ENCODE results near the gene MED20. TPM values are rescaled to one million over a fixed set of nuclear protein-coding genes. Genes with fewer than 3 reads are reported as not detected.

MED20 gene
- total RNA-seq, 1 donor from 2014 or later = 24.1 TPM

DNA sequence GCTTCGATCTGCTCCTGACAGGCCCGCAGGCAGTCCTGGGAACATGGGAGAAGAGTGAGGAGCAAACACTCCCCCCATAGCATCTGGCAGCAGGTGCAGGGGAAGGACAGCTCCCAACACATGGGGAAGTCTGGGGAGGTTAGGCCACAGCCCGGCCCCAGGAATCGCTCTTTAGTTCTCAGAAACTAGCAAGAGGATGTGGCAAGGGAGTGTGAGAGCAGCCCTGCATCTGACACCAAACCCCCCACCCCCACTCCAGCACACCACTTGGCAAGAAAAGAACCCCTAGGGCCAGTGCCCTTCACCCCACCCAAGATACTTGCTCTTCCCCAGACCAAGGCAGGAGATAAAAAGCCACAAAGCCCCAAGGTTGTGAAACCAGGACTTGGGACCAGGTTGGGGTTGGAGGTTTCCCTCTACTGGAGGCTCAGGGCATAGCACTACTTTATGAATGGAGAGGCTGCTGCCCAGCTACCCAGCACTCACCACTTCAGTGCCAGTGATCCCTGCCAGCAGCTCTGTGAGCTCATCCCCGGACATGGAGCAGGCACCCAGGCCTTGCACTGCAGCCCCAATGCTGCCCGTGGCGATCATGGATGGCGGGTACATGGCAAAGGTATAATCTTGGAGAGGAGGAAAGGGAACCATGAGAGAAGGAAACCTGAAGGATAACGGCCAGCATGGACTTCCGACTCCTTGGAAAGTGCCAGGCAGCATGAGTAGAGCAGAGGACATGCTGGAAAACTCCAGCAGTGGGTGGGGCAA is 15.3 kb upstream of the MED20 start:
- no peaks in the 10 kb centered on the region for H3K27me3 Mint-ChIP-seq (ENCODE audit: low read depth)

DNA sequence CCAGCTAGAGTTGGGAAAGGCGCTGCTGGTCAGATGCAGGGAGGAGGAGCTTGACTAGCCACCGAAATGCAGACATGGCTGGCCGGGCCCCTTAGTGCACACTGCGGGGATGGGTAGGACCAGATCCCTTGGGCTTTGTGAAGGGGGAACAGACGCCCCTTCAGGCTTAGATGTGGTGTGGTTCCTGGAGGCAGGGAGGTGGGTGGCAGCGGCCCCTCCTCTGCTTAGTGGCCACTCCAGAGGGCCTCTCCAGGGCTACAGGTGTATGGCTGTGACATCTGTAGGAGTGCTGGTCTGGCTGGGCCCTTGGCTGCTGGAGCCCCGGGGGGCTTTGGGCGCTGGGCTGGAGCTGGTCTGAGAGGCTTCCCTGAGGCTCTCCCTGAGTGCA is 14.7 kb upstream of the MED20 start:
- no peaks in the 10 kb centered on the region for H3K27me3 Mint-ChIP-seq (ENCODE audit: low read depth)
- H3K9me3 Mint-ChIP-seq = no peaks in the 10 kb centered on the region
- H3K4me3 Mint-ChIP-seq = no peak overlapping the region
- no peak for DNase-seq (ENCODE audit: low spot score in 2 of 2, unreplicated experiment in 2 of 2)
- peaks cover 21% of the 10 kb centered on the region for H3K36me3 Mint-ChIP-seq
- TF ChIP-seq, protein P1, sequence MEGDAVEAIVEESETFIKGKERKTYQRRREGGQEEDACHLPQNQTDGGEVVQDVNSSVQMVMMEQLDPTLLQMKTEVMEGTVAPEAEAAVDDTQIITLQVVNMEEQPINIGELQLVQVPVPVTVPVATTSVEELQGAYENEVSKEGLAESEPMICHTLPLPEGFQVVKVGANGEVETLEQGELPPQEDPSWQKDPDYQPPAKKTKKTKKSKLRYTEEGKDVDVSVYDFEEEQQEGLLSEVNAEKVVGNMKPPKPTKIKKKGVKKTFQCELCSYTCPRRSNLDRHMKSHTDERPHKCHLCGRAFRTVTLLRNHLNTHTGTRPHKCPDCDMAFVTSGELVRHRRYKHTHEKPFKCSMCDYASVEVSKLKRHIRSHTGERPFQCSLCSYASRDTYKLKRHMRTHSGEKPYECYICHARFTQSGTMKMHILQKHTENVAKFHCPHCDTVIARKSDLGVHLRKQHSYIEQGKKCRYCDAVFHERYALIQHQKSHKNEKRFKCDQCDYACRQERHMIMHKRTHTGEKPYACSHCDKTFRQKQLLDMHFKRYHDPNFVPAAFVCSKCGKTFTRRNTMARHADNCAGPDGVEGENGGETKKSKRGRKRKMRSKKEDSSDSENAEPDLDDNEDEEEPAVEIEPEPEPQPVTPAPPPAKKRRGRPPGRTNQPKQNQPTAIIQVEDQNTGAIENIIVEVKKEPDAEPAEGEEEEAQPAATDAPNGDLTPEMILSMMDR (IDR thresholded peaks at IDR 0.05; ENCODE audit: unreplicated experiment) = no peak
- peaks cover 37% of the 10 kb centered on the region for H3K4me1 Mint-ChIP-seq
- no peak overlapping the region for H3K27ac Mint-ChIP-seq

More for the DNA sequence above, 15.3 kb upstream of the MED20 start:
- H3K27ac Mint-ChIP-seq = no peak overlapping the region
- DNase-seq (ENCODE audit: low spot score in 2 of 2, unreplicated experiment in 2 of 2) = peak in 1 of 2 experiments; percentile 53
- TF ChIP-seq, protein P1 (IDR thresholded peaks at IDR 0.05; ENCODE audit: unreplicated experiment) = peak; percentile 75
- no peaks in the 10 kb centered on the region for H3K9me3 Mint-ChIP-seq
- no peak overlapping the region for H3K4me3 Mint-ChIP-seq
- H3K4me1 Mint-ChIP-seq = peaks cover 37% of the 10 kb centered on the region
- peaks cover 19% of the 10 kb centered on the region for H3K36me3 Mint-ChIP-seq

DNA sequence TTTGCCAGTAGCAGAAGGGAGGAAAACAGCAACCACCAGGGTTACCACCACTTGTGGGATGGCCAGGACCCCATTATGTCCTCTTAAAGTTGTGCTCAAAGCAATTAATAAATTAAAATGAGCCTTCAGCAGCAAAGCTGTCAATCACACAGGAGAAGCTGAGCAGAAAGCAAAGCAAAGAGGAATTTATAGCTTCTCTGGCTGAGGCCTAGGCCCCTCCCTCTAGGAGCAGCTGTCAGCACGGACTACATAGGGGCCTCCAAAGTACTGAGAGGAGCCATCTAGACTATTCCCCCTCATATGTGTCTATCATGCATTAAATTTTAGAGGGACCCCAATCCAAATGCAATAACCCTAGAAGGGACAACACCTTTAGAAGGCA is 14.2 kb upstream of the MED20 start:
- Mint-ChIP-seq H3K4me1 (peaks cover 34% of the 10 kb centered on the region), H3K9me3 (no peaks in the 10 kb centered on the region), H3K27ac (no peak overlapping the region), H3K36me3 (peaks cover 21% of the 10 kb centered on the region), H3K4me3 (no peak overlapping the region), H3K27me3 (ENCODE audit: low read depth) (no peaks in the 10 kb centered on the region)
- TF ChIP-seq, protein P1 (IDR thresholded peaks at IDR 0.05; ENCODE audit: unreplicated experiment) = no peak
- no peak for DNase-seq (ENCODE audit: low spot score in 2 of 2, unreplicated experiment in 2 of 2)

DNA sequence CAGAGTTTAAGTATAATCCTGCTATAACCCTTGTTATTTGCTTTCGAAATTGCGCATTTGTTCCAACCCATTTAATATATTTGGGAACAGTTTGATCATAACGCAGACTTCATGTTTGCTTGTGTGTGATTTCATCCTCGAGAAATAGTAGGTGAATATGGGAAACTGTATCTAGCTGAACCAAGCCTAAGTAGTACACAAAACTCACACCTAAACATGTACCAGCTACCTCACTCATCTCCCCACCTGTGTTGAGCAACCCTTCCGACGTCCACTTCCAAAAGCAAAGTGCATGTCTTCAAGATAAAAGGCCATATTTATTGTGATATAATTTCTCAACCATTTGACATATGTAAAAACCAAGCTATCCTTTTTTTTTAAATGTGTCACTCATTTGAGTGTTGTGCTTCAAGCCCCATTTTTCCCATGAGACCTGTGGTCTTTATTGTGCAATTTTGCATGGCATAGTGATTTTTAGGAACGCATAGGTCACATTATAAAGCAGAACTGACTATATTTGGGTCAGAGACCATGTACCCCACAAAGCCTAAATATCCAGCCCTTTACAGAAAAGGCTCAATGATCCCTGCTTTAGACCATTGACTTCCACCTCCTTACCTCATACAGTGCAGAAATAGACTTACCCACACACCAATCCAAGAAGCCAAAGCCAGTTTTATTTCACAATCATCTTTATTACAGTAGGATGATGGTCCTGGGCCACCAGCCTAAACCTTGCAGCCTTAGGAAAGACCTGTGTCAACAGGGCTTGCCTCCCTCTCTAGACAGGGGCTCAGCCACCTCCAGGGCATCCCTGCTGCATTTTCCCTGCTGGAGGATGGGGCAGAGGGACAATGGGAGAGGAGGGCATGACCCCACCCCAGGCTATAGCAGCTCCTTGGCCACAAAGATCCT is 13.6 kb upstream of the MED20 start:
- no peaks in the 10 kb centered on the region for H3K27me3 Mint-ChIP-seq (ENCODE audit: low read depth)
- peak overlapping the region; percentile 12 for H3K27ac Mint-ChIP-seq
- peaks cover 21% of the 10 kb centered on the region for H3K36me3 Mint-ChIP-seq
- TF ChIP-seq, protein P1 (IDR thresholded peaks at IDR 0.05; ENCODE audit: unreplicated experiment) = no peak
- peaks cover 27% of the 10 kb centered on the region for H3K4me1 Mint-ChIP-seq
- H3K9me3 Mint-ChIP-seq = no peaks in the 10 kb centered on the region
- no peak overlapping the region for H3K4me3 Mint-ChIP-seq
- no peak for DNase-seq (ENCODE audit: low spot score in 2 of 2, unreplicated experiment in 2 of 2)

DNA sequence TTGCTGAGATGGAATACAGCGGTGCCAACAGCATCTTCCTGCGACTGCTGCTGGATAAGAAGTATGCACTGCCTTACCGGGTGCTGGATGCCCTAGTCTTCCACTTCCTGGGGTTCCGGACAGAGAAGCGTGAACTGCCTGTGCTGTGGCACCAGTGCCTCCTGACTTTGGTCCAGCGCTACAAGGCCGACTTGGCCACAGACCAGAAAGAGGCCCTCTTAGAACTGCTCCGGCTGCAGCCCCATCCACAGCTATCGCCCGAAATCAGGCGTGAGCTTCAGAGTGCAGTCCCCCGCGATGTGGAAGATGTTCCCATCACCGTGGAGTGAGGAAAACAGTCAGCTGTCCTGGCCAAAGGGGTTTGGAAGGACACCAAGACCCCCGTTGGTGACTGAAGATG is 11.4 kb upstream of the MED20 start:
- Mint-ChIP-seq H3K27me3 (ENCODE audit: low read depth) (no peaks in the 10 kb centered on the region), H3K4me3 (no peak overlapping the region), H3K36me3 (peaks cover 28% of the 10 kb centered on the region), H3K9me3 (no peaks in the 10 kb centered on the region), H3K27ac (no peak overlapping the region), H3K4me1 (peaks cover 6% of the 10 kb centered on the region)
- TF ChIP-seq, protein P1 (IDR thresholded peaks at IDR 0.05; ENCODE audit: unreplicated experiment) = no peak
- no peak for DNase-seq (ENCODE audit: low spot score in 2 of 2, unreplicated experiment in 2 of 2)

All from mesothelial cell of epicardium (in vitro differentiated cells).